Peyer's patch (tissue), 4 donors: ENCODE measurements around the gene KCNJ6. TPM values are rescaled to one million over a fixed set of nuclear protein-coding genes. Genes with fewer than 3 reads are reported as not detected.

Experiments used
- DNase-seq, 3 donors: peaks; one replicate each; pipeline ENCODE4 v3.0.0-alpha.2; 2017 to 2019
- H3K27ac ChIP-seq, 4 donors: fragments of 200-600 bp; sonication (generic); one replicate each; pipeline ENCODE4 v1.5.1; 2016 to 2019
- H3K27me3 ChIP-seq, 2 donors: fragments of 200-600 bp; sonication (generic); one replicate each; pipeline ENCODE4 v1.5.1; 2019
- H3K36me3 ChIP-seq, 3 donors: fragments of 200-600 bp; sonication (generic); one replicate each; pipeline ENCODE4 v1.5.1; 2016 to 2019
- H3K4me1 ChIP-seq, 4 donors: fragments of 200-600 bp; sonication (generic); one replicate each; pipeline ENCODE4 v1.5.1; 2016 to 2019
- H3K4me3 ChIP-seq, 4 donors: fragments of 200-600 bp; sonication (generic); 1 replicate in 3 of 4; 2 replicates in 1 of 4; pipeline ENCODE4 v1.5.1; 2016 to 2019; ENCODE audit warnings: mild to moderate bottlenecking in 1 of 4
- H3K9me3 ChIP-seq, 4 donors: fragments of 200-600 bp; sonication (generic); one replicate each; pipeline ENCODE4 v1.5.1; 2016 to 2019; ENCODE audit warnings: mild to moderate bottlenecking in 1 of 4
- POLR2A ChIP-seq, 2 donors: fragments of 450-650 bp; IDR thresholded peaks; one replicate each; pipeline ENCODE4 v1.5.1; 2017; ENCODE audit warnings: antibody characterized with exemption in 2 of 2, mild to moderate bottlenecking in 2 of 2, moderate library complexity in 2 of 2
- total RNA-seq, 4 donors: library from RNA; depleted of rRNA; stranded (reverse); fragments of >200 nt; gene quantifications; one replicate each; pipeline ENCODE4 v1.1.0, GENCODE V29; 2016
- TF ChIP-seq, protein P1 (sequence below), 6 experiments: fragments of 450-650 bp in 4 of 6; fragments of 200-600 bp in 2 of 6; sonication (generic) in 1 of 6; IDR thresholded peaks; one replicate each; pipeline ENCODE4 v1.5.1; 2017 to 2019; ENCODE audit warnings: antibody characterized with exemption in 6 of 6, mild to moderate bottlenecking in 3 of 6, moderate library complexity in 1 of 6

The KCNJ6 gene
- total RNA-seq, 4 donors from 2014 or later: 0.13 to 0.83 (median 0.28) TPM

- Histone ChIP-seq H3K27ac (no peak overlapping the region), H3K27me3 (no peaks in the 10 kb centered on the region), H3K36me3 (no peaks in the 10 kb centered on the region), H3K9me3 (no peaks in the 10 kb centered on the region), H3K4me3 (no peak overlapping the region), H3K4me1 (no peaks in the 10 kb centered on the region)
- TF ChIP-seq, protein P1, sequence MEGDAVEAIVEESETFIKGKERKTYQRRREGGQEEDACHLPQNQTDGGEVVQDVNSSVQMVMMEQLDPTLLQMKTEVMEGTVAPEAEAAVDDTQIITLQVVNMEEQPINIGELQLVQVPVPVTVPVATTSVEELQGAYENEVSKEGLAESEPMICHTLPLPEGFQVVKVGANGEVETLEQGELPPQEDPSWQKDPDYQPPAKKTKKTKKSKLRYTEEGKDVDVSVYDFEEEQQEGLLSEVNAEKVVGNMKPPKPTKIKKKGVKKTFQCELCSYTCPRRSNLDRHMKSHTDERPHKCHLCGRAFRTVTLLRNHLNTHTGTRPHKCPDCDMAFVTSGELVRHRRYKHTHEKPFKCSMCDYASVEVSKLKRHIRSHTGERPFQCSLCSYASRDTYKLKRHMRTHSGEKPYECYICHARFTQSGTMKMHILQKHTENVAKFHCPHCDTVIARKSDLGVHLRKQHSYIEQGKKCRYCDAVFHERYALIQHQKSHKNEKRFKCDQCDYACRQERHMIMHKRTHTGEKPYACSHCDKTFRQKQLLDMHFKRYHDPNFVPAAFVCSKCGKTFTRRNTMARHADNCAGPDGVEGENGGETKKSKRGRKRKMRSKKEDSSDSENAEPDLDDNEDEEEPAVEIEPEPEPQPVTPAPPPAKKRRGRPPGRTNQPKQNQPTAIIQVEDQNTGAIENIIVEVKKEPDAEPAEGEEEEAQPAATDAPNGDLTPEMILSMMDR (IDR thresholded peaks at IDR 0.05): no peak
- no peak for TF ChIP-seq POLR2A (IDR thresholded peaks at IDR 0.05)
- DNase-seq: no peak
These were observed 328.6 kb downstream of the KCNJ6 start for GRCh38 chr21:37587635-37588177.

GRCh38 chr21:37587203-37587602 lies 329.1 kb downstream of the KCNJ6 start:
- Histone ChIP-seq H3K27me3 (no peaks in the 10 kb centered on the region), H3K36me3 (no peaks in the 10 kb centered on the region), H3K27ac (no peak overlapping the region), H3K4me3 (no peak overlapping the region), H3K4me1 (no peaks in the 10 kb centered on the region), H3K9me3 (no peaks in the 10 kb centered on the region)
- no peak for DNase-seq
- TF ChIP-seq, protein P1 (IDR thresholded peaks at IDR 0.05): no peak

GRCh38 chr21:37582590-37582989 lies 333.7 kb downstream of the KCNJ6 start:
- no peak overlapping the region for H3K4me3 ChIP-seq
- no peaks in the 10 kb centered on the region for H3K4me1 ChIP-seq
- TF ChIP-seq, protein P1 (IDR thresholded peaks at IDR 0.05): peak in 5 of 6 experiments; percentile 15 to 47 (median 40)
- TF ChIP-seq POLR2A (IDR thresholded peaks at IDR 0.05): no peak
- H3K36me3 ChIP-seq: no peaks in the 10 kb centered on the region
- peaks cover 0 to 8% (median 2%) of the 10 kb centered on the region in 4 donors for H3K9me3 ChIP-seq
- H3K27ac ChIP-seq: no peak overlapping the region
- DNase-seq: no peak
- H3K27me3 ChIP-seq: no peaks in the 10 kb centered on the region

- TF ChIP-seq, protein P1 (IDR thresholded peaks at IDR 0.05): no peak
- TF ChIP-seq POLR2A (IDR thresholded peaks at IDR 0.05): no peak
- no peak overlapping the region for H3K27ac ChIP-seq
- H3K9me3 ChIP-seq: peaks cover 0 to 8% (median 2%) of the 10 kb centered on the region in 4 donors
- no peak for DNase-seq
- H3K4me3 ChIP-seq: no peak overlapping the region
- no peaks in the 10 kb centered on the region for H3K4me1 ChIP-seq
- no peaks in the 10 kb centered on the region for H3K36me3 ChIP-seq
- H3K27me3 ChIP-seq: no peaks in the 10 kb centered on the region
These were observed 335.6 kb downstream of the KCNJ6 start for GRCh38 chr21:37580666-37581065.

DNA sequence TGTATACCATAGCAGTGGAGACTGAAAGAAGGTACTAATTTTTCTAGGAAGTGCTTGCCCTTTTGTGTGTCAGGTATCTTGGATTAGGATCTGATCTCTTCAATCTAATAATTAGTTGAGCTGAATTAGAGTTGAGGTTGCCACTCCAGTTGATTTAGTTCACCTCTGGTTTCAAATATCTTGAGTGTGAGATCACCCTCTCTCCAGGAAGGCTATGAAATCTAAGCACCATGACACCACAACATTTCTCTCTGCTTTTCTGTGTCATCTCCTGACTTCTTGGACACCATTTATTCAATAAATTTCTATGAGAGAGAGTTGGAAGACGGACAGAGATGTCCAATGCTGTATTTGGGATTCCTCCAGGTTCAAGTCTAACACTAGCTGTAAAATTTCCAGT lies 336.9 kb downstream of the KCNJ6 start:
- no peak for DNase-seq
- no peak for TF ChIP-seq POLR2A (IDR thresholded peaks at IDR 0.05)
- TF ChIP-seq, protein P1 (IDR thresholded peaks at IDR 0.05): no peak
- H3K36me3 ChIP-seq: no peaks in the 10 kb centered on the region
- H3K4me3 ChIP-seq: no peak overlapping the region
- peaks cover 0 to 8% (median 2%) of the 10 kb centered on the region in 4 donors for H3K9me3 ChIP-seq
- H3K27ac ChIP-seq: no peak overlapping the region
- no peaks in the 10 kb centered on the region for H3K27me3 ChIP-seq
- no peaks in the 10 kb centered on the region for H3K4me1 ChIP-seq
